Ishikawa (cell line): ENCODE measurements around the gene SNX21.

Experiments
- EP300 ChIP-seq: IDR thresholded peaks from 2 replicates; pipeline ENCODE4 v1.6.1; 2012; ENCODE audit warnings: borderline replicate concordance
- MAX ChIP-seq: IDR thresholded peaks from 2 replicates; pipeline ENCODE4 v1.6.1; 2012

- TF ChIP-seq MAX: no peak
- TF ChIP-seq EP300: no peak
These were observed 5.9 kb upstream of the SNX21 start for GRCh38 chr20:45827712-45828111.
